ENCODE measurements around the gene TFAP2D.

Gene TFAP2D

GRCh38 chr6:50807035-50807434 is 93.7 kb downstream of the TFAP2D start:
- TF ChIP-seq, protein P1, sequence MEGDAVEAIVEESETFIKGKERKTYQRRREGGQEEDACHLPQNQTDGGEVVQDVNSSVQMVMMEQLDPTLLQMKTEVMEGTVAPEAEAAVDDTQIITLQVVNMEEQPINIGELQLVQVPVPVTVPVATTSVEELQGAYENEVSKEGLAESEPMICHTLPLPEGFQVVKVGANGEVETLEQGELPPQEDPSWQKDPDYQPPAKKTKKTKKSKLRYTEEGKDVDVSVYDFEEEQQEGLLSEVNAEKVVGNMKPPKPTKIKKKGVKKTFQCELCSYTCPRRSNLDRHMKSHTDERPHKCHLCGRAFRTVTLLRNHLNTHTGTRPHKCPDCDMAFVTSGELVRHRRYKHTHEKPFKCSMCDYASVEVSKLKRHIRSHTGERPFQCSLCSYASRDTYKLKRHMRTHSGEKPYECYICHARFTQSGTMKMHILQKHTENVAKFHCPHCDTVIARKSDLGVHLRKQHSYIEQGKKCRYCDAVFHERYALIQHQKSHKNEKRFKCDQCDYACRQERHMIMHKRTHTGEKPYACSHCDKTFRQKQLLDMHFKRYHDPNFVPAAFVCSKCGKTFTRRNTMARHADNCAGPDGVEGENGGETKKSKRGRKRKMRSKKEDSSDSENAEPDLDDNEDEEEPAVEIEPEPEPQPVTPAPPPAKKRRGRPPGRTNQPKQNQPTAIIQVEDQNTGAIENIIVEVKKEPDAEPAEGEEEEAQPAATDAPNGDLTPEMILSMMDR (IDR thresholded peaks at IDR 0.05; ENCODE audit: control extremely low read depth, extremely low read depth, low read depth, missing control alignments), result no peak
- CTCF ChIA-PET, result no interaction called here
- POLR2A ChIA-PET, result no interaction called here

GRCh38 chr6:50815436-50816114 is 102.2 kb downstream of the TFAP2D start:
- POLR2A ChIA-PET, result no interaction called here
- CTCF ChIA-PET, result interaction anchor here (0.7 to 2.0 kb wide), 5 partner anchors 27 to 1233 kb away, joined by 3 to 6 read pairs (median 4); no protein-coding TSS in a partner anchor

More at GRCh38 chr6:50807035-50807434, 93.7 kb downstream of the TFAP2D start:
- no peak for DNase-seq (ENCODE audit: extremely low spot score)

GRCh38 chr6:50816115-50816675 is 102.9 kb downstream of the TFAP2D start:
- peak; percentile 60 for DNase-seq (ENCODE audit: extremely low spot score)
- ChIA-PET CTCF (interaction anchor here (0.7 to 2.0 kb wide), 5 partner anchors 26 to 1233 kb away, joined by 3 to 6 read pairs (median 4); no protein-coding TSS in a partner anchor), POLR2A (no interaction called here)
- TF ChIP-seq, protein P1 (IDR thresholded peaks at IDR 0.05; ENCODE audit: control extremely low read depth, extremely low read depth, low read depth, missing control alignments), result peak; percentile 75

More at GRCh38 chr6:50815436-50816114, 102.2 kb downstream of the TFAP2D start:
- no peak for DNase-seq (ENCODE audit: extremely low spot score)
- TF ChIP-seq, protein P1 (IDR thresholded peaks at IDR 0.05; ENCODE audit: control extremely low read depth, extremely low read depth, low read depth, missing control alignments), result peak; percentile 13

DNA sequence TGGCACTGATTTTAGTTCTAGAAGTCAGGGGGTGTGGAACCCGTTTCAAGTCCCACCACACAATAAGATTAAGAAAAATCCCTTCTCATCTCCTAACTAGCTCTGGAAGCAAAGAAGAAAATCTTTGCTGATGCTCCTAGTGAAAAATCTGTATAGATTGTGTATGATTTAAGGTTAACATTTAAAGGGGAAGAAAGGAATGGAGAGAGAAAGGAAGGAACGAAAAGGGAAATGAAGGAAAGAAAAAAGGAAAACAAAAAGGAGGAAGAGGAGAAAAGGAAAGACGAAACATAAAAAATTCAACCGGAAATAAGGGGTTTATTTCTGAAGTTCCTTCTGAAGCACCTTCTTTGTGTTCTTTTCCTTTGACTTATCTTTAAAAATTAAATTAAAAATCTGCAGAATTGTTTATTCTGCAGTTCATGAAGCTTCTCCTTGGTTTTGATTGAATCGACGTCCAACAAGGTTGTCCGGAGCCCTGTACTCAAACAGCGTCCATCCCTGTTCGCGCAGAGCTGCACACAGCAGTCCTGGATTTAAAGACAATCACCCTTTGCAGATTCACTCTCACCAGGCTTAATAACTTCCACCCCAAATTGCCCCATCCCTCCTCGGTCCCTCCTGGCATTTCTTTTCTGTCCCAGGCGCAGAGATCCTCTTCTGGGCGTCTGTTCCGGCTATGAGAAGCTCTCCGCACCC is 103.8 kb downstream of the TFAP2D start:
- POLR2A ChIA-PET, result no interaction called here
- CTCF ChIA-PET, result interaction anchor here (2.0 kb wide), 1 partner anchor 1232 kb away, joined by 6 read pairs; no protein-coding TSS in a partner anchor
- no peak for DNase-seq (ENCODE audit: extremely low spot score)
- TF ChIP-seq, protein P1 (IDR thresholded peaks at IDR 0.05; ENCODE audit: control extremely low read depth, extremely low read depth, low read depth, missing control alignments), result no peak

GRCh38 chr6:50817646-50817950 is 104.3 kb downstream of the TFAP2D start:
- TF ChIP-seq, protein P1 (IDR thresholded peaks at IDR 0.05; ENCODE audit: control extremely low read depth, extremely low read depth, low read depth, missing control alignments), result no peak
- POLR2A ChIA-PET, result no interaction called here
- no peak for DNase-seq (ENCODE audit: extremely low spot score)
- CTCF ChIA-PET, result no interaction called here

GRCh38 chr6:50818020-50818419 is 104.7 kb downstream of the TFAP2D start:
- POLR2A ChIA-PET, result no interaction called here
- TF ChIP-seq, protein P1 (IDR thresholded peaks at IDR 0.05; ENCODE audit: control extremely low read depth, extremely low read depth, low read depth, missing control alignments), result no peak
- DNase-seq (ENCODE audit: extremely low spot score), result no peak
- CTCF ChIA-PET, result no interaction called here

Data from GM10248 (cell line).